T-helper 2 cell treated with Interferon-gamma antibody and Interleukin-4, amounts not matched to agents 100 ng/mL and 5 ng/mL, for 36 hours (primary cell): Measurements from ENCODE around the gene BCDIN3D. TPM values are rescaled to one million over a fixed set of nuclear protein-coding genes. Genes with fewer than 3 reads are reported as not detected.
"Not testable (repeated sequence)": the region's sequence is repeated elsewhere in the genome, so short reads cannot be mapped to it uniquely, and the experiment has no call there.

Experiments used
- intact Hi-C: fragments of 100-400 bp; cut with micrococcal nuclease; formaldehyde crosslinking; loops from one replicate; pipeline ENCODE4 v1.15.1; 2023
- total RNA-seq: library from RNA; stranded (reverse); gene quantifications from 2 replicates; pipeline ENCODE4 v1.2.3, GENCODE V29; 2022

Gene BCDIN3D
- total RNA-seq, 1 donor from 2014 or later, result 5.9 TPM

DNA sequence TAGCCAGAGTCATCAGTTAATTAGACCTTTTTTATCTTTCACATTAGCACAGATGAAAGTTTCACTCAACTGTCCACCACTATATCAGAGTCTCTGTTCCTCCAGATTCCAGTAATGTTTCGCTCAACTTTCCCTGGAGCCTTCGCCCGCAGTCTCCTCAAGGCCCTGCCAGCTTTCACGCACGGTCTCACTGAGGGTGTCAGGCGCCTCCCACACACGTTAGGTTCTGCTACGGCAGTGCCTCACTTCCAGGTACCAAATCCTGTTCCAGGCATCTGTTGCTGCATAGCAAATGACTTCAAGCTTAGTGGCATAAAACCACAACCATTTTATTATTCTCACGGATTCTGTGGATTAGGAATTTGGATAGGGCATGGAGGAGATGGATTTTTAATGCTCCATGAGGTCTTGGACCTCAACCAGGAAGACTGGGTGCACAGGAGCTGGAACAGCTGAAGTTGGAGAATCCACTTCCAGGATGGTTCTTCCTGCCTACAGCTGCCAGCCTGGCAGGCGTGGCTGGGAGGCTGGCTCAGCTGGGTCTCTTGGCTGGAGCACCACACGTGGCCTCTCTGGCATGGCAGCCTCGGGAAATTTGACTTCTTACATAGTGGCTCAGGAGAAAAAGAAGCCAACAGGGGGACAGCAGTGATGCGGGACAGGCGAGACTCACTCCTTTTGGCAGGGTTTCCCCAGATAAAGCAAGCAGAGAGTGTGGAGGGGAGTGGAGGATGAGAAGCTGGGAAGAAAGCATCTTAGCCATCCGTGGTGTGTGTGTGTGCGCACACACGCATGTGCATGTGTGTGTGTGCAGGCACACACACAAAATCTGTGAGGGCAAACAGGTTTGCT lies 21.3 kb upstream of the BCDIN3D start:
- intact Hi-C loops, result no loop called here

DNA sequence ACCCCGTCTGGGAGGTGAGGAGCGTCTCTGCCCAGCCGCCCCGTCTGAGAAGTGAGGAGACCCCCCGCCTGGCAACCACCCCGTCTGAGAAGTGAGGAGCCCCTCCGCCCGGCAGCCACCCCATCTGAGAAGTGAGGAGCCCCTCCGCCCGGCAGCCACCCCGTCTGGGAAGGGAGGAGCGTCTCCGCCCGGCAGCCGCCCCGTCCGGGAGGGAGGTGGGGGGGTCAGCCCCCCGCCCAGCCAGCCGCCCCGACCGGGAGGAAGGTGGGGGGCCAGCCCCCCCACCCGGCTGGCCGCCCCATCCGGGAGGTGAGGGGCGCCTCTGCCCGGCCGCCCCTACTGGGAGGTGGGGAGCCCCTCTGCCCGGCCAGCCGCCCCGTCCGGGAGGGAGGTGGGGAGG lies 18.0 kb upstream of the BCDIN3D start:
- intact Hi-C loops, result not testable (repeated sequence)

DNA sequence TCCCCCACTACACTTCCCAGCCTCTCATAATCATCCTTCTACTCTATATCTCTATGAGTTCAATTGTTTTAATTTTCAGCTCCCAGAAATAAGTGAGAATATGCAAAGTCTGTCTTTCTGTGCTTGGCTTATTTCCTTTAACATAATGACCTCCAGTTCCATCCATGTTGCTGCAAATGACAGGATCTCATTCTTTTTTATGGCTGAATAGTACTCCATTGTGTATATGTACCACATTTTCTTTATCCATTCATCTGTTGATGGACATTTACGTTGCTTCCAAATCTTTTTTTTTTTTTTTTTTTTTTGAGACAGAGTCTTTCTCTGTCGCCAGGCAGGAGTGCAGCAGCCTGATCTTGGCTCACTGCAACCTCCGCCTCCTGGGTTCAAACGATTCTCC lies 13.0 kb upstream of the BCDIN3D start:
- intact Hi-C loops, result not testable (repeated sequence)

- intact Hi-C loops, result no loop called here
Observed at GRCh38 chr12:49854976-49855375, 12.1 kb upstream of the BCDIN3D start.

- intact Hi-C loops, result no loop called here
Observed at GRCh38 chr12:49853671-49854070, 10.8 kb upstream of the BCDIN3D start.

GRCh38 chr12:49847161-49847560 lies 4.3 kb upstream of the BCDIN3D start:
- intact Hi-C loops, result no loop called here

DNA sequence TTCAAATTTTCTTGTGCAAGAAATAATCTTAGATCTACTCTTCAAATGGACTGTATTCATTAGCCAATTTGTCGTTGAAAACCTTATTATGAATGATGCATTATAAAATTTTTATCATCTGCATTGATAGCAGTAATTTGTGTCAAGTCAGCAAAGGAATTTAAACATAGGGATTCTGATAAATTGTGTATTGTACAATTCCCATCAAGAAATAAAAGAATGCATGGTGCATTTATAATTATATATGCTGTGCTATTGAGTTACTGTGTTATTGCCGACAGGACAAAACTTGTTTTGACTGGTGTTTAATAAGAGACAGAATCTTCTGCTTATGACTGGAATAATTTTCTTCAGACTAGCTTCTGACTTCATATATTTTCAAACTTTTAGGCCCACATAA lies 3.1 kb upstream of the BCDIN3D start:
- intact Hi-C loops, result no loop called here

- intact Hi-C loops, result no loop called here
Observed at GRCh38 chr12:49843876-49844437, 1.1 kb upstream of the BCDIN3D start.

GRCh38 chr12:49843411-49843810 lies 505 bp upstream of the BCDIN3D start:
- intact Hi-C loops, result no loop called here

DNA sequence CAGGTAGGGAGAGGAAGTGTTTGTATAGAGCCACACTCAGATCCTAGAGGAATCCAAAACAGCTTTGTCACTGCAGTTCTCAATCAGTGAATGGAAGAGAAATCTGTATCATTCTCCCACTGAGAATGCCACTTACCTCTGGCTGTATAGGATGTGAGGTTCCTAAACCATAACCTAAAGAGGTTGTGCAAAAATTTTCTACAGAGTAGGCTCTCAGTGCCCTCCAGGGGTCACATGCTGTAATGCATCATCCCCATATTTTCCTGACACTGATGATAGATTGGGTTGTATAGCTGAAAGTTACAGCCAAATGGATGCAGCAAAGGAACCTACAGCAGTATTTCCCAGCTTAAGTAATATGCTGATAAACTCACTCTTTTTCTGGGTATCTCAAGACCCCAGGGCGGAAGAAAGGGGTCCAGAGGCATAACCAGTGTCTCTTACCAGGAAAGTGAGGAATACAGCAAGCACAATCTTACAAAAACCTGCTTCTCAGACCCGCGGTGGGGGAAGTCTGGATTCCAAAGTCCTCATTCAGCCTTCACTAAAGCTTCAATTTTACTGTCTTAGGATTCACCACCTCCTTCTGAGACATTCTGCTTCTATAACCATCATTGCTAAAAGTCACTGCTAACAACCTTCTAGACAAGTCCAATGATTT lies 3.8 kb downstream of the BCDIN3D start:
- intact Hi-C loops, result loop anchor here (1.0 kb wide), 1 partner anchor 63 kb away; no protein-coding TSS in a partner anchor

- intact Hi-C loops, result no loop called here
Observed at GRCh38 chr12:49832836-49833421, 10.0 kb downstream of the BCDIN3D start.

DNA sequence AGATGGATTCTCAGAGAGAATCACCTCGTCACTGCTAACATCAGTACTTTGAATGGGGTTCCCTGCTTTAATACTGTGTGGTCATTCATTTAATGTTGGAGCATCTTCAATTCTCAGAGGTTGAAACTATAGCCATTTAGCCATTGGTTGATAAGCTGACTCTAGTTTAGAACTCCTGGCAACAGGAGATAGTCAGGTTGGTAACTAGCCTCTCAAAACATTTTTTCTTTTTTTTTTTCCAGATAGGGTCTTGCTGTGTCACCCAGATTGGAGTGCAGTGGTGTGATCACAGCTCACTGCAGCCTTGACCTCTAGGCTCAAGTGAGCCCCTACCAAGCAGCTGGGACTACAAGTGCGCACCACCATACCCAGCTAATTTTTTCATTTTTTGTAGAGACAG lies 11.2 kb downstream of the BCDIN3D start:
- intact Hi-C loops, result no loop called here

- intact Hi-C loops, result loop anchor here (1.0 to 10.0 kb wide), 3 partner anchors 14 to 204 kb away; partner anchors contain the start of genes PRPF40B and TMBIM6
Observed at GRCh38 chr12:49828133-49829091, 14.5 kb downstream of the BCDIN3D start, which contains the start of gene NCKAP5L. Gene NCKAP5L, minus strand, starts transcription at chr12:49828413. Its CDS starts 24,369 bp downstream, at chr12:49804044.

DNA sequence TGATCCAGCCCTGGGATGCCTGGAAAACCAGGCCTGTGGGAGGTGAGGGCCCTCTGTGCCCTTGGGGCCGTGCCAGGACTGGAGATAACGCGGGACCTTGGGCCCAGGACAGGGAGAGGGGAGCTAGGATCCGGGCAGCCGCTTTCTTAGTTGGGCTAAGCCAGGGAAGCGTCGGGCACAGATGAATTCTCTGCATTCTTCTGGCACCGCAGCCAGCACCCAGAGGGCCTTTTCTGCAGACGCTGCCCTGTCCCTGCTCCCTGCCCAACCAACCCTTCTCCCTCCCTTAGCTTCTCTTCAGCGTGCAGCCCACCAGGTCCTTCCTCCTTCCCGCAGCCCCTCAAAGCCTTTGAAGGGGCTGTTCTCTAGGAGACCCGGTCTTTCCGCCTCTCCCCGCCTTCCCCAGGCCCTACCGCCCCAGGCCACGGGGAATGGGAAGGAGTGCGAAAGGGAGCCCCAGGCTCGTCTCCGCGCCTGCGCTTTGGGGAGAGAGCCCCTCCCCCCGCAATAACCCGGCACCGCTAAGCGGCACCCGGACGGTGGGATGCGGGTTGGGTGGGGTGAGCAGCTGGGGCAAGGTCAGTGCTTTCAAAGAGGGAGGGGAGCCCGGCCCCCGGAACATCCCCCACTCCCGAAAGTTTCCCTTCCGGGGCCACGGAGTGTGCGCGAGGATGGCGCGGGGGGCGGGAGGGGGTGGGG lies 15.4 kb downstream of the BCDIN3D start:
- intact Hi-C loops, result loop anchor here (1.0 to 10.0 kb wide), 3 partner anchors 15 to 203 kb away; partner anchors contain the start of genes PRPF40B and TMBIM6

DNA sequence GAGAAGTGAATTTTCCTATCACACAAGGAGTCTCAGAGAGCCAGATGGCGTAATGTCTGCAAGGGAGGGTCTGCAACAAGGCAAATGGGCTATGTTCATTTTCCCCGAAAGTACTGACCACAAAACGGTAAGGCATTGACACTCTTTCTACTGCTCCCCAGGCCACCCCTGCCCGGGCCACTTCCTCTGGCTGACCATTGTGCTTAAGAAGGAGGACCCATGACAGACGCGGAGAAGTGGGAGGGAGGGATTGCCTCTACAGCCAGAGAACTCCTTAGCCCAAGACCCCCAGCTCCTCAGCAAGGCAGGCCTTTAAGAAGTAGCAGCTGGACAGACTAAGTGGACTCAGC lies 15.9 kb downstream of the BCDIN3D start:
- intact Hi-C loops, result loop anchor here (10.0 kb wide), 1 partner anchor 202 kb away; the partner anchor contains the start of gene PRPF40B

- intact Hi-C loops, result loop anchor here (10.0 kb wide), 1 partner anchor 201 kb away; the partner anchor contains the start of gene PRPF40B
Observed at GRCh38 chr12:49825971-49826421, 16.9 kb downstream of the BCDIN3D start.

GRCh38 chr12:49825360-49825970 lies 17.4 kb downstream of the BCDIN3D start:
- intact Hi-C loops, result loop anchor here (10.0 kb wide), 1 partner anchor 201 kb away; the partner anchor contains the start of gene PRPF40B

DNA sequence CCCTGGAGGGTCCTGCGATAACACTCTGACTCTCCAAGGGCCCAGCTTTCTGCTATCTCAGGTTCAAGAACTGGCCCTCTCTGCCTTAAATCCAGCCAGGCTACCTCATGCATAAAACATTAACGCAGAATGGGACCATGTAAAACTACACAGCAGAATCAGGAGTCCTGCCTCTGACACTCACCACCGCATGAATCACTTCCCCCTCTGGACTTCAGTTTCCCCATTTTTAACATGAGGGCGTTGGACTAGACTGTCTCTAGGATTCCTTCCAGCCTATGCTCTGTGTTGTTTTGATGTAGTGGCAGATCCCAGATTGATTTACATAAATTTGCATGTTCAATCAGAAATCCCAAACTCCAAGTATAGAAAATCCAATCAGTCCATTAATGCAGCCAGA lies 18.0 kb downstream of the BCDIN3D start:
- intact Hi-C loops, result loop anchor here (10.0 kb wide), 1 partner anchor 200 kb away; the partner anchor contains the start of gene PRPF40B

DNA sequence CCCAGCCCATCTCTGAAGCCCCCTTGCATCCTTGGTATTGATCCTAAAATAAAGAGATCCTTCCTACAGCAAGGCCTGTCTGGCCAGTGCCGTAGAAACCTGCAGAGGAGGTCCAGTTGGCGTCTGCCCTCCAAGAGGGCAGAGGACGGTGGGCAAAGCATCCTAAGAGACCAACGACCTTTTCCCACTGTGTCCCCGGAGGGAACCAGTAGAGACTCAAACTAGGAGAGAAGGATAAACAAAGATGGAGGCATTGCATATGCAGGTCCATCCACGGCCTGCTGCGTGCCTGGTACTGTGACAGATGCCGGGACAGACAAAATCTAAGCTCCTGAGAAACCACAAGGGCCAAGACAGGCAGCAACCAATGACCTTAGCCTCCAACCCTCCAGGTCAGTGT lies 18.5 kb downstream of the BCDIN3D start:
- intact Hi-C loops, result loop anchor here (10.0 kb wide), 1 partner anchor 200 kb away; the partner anchor contains the start of gene PRPF40B
